Psoas muscle (tissue), 8 donors: Measurements from ENCODE around the gene UCN. TPM values are rescaled to one million over a fixed set of nuclear protein-coding genes. Genes with fewer than 3 reads are reported as not detected.
A peak's percentile ranks its signal among the peaks of the same experiment; 100 is the strongest.

ENCODE experiments used
- ATAC-seq, 4 donors: fragments of 200-7000 bp; cut with Tn5 transposase; one replicate each; pipeline ENCODE4 v1.9.1; 2020; ENCODE audit warnings: moderate library complexity in 3 of 4, mild to moderate bottlenecking in 2 of 4
- DNase-seq, 2 donors: peaks; one replicate each; pipeline ENCODE4 v3.0.0-alpha.2; 2020
- H3K27ac ChIP-seq: fragments of 200-600 bp; one replicate; pipeline ENCODE4 v1.8.0; 2022
- H3K27me3 ChIP-seq, 3 donors: fragments of 200-600 bp in 1 of 3; one replicate each; pipeline versions ENCODE4 v1.6.1 to v1.8.0; 2013 to 2022; ENCODE audit warnings: low read length in 2 of 3, mild to moderate bottlenecking in 2 of 3, moderate library complexity in 1 of 3; ENCODE audit not compliant: insufficient read depth in 3 of 3
- H3K36me3 ChIP-seq, 2 donors: fragments of 200-600 bp in 1 of 2; one replicate each; pipeline versions ENCODE4 v1.6.1 to v1.8.0; 2013 to 2022; ENCODE audit warnings: low read depth in 1 of 2, mild to moderate bottlenecking in 1 of 2, moderate library complexity in 1 of 2; ENCODE audit not compliant: insufficient read depth in 1 of 2
- H3K4me1 ChIP-seq: fragments of 200-600 bp; one replicate; pipeline ENCODE4 v1.8.0; 2022
- H3K4me3 ChIP-seq: fragments of 200-600 bp; one replicate; pipeline ENCODE4 v1.8.0; 2022; ENCODE audit warnings: mild to moderate bottlenecking
- H3K9me3 ChIP-seq: fragments of 200-600 bp; one replicate; pipeline ENCODE4 v1.8.0; 2022
- CTCF ChIP-seq: fragments of 200-600 bp; IDR thresholded peaks from one replicate; pipeline ENCODE4 v1.8.0; 2022; ENCODE audit warnings: antibody characterized with exemption
- WGBS, 3 donors: extraction: QIAGEN DNeasy Blood & Tissue Kit; methylation state at CpG; one replicate each; pipeline versions ENCODE4 v1.1.6 to v1.1.7; 2013; 5-methylcytosine and 5-hydroxymethylcytosine counted together
- intact Hi-C, 2 donors: fragments of 100-400 bp; cut with DNase I; formaldehyde crosslinking; loops; one replicate each; pipeline versions ENCODE4 v1.11.0 to v1.14.2; 2022
- polyA plus RNA-seq, 3 donors: library from polyadenylated mRNA; stranded (reverse); fragments of 200-250 nt; gene quantifications; one replicate each; pipeline ENCODE4 v1.2.3, GENCODE V29; 2013
- total RNA-seq, 4 donors: library from RNA; stranded (reverse); fragmentation: NEBNext Ultra II Directional in 2 of 4; extraction: Animal tissue kit (Norgen Biotek cat#: 25700) in 2 of 4; gene quantifications; one replicate each; pipeline versions ENCODE4 v1.2.1 to v1.2.4, GENCODE V29; 2021 to 2023
- donor health status: healthy with polysubstance abuse.
- donor health status: DM: no; HTN: no; CAD: no; lungs with moderate emphysema.
- donor health status: Bipolar disorder and iron deficiency.
- donor health status: healthy.
- donor health status: DM: yes; HTN: yes; CAD: no.
- donor health status: DM: no; HTN: no; CAD: no.
- donor health status: DM: no; HTN: no; CAD: no.
- donor health status: DM: yes; HTN: yes; CAD: no.

Gene UCN
- total and polyA plus RNA-seq, 7 donors = 0.26 to 3.6 (median 0.45) TPM; not detected in 3

DNA sequence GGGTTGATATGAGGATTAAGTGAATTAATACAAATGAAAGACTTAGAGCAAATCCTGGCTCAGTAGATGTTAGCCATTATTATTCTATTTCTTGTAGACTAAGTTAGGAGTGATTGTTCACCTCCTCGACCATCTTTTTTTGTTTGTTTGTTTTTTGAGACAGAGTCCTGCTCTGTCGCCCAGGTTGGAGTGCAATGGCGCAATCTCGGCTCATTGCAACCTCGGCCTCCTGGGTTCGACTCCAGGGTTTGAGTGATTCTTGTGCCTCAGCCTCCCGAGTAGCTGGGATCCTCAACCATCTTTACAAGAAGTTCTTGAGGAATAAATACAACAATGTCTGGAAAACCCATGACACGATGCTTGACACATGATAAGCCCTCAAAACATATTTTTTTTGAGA, 13.3 kb downstream of the UCN start:
- no peaks in the 10 kb centered on the region for H3K9me3 ChIP-seq
- WGBS, 3 donors = 57 to 73% (median 60%) methylated on average over 8 of the region's 8 CpGs
- peak overlapping the region; percentile 93 for H3K27ac ChIP-seq
- intact Hi-C loops = no loop called here
- H3K4me1 ChIP-seq = peaks cover 77% of the 10 kb centered on the region
- no peak for TF ChIP-seq CTCF
- H3K27me3 ChIP-seq = no peaks in the 10 kb centered on the region
- H3K4me3 ChIP-seq = peak overlapping the region; percentile 71
- peaks cover 0 to 50% of the 10 kb centered on the region in 2 donors for H3K36me3 ChIP-seq
- DNase-seq (no peak), ATAC-seq (no peak)

- ATAC-seq (peak; percentile 69 to 86 (median 76)), DNase-seq (no peak)
- intact Hi-C loops = no loop called here
- H3K27me3 ChIP-seq = no peaks in the 10 kb centered on the region
- no peaks in the 10 kb centered on the region for H3K9me3 ChIP-seq
- peaks cover 0 to 40% of the 10 kb centered on the region in 2 donors for H3K36me3 ChIP-seq
- no peak for TF ChIP-seq CTCF
- peak overlapping the region; percentile 71 for H3K4me3 ChIP-seq
- peaks cover 86% of the 10 kb centered on the region for H3K4me1 ChIP-seq
- H3K27ac ChIP-seq = peak overlapping the region; percentile 93
- WGBS, 3 donors = 14 to 22% (median 18%) methylated on average over 6 of the region's 6 CpGs
Measured at GRCh38 chr2:27291865-27292264, 16.4 kb downstream of the UCN start.

DNA sequence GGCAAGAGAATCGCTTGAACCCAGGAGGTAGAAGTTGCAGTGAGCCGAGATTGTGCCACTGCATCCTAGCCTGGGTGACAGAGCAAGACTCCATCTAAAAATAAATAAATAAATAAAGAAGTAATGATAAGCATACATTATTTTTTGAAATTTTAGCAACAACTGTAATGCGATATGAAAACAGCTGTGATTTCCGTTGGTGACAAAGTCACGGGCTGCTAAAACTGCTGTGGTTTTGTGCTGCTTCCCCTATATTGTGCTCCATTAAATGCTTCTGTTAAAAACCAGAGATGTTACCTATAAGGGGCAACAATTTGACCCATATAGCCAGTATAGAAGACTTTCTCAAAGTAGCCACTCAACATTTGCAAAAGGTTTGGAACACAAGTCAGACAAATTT, 17.7 kb downstream of the UCN start:
- intact Hi-C loops = no loop called here

GRCh38 chr2:27288610-27289009, 19.6 kb downstream of the UCN start:
- ATAC-seq = no peak
- Histone ChIP-seq H3K36me3 (peaks cover 0 to 32% of the 10 kb centered on the region in 2 donors), H3K27me3 (no peaks in the 10 kb centered on the region), H3K4me1 (peaks cover 63% of the 10 kb centered on the region), H3K4me3 (peak overlapping the region; percentile 71), H3K9me3 (no peaks in the 10 kb centered on the region), H3K27ac (peak overlapping the region; percentile 93)
- intact Hi-C loops = loop anchor here in 1 of 2 donors (10.0 kb wide), 1 partner anchor 194 kb away; no protein-coding TSS in a partner anchor
- no peak for DNase-seq
- no peak for TF ChIP-seq CTCF
- WGBS, 3 donors = 17 to 28% (median 18%) methylated on average over 3 of the region's 3 CpGs

More for the DNA sequence above, 17.7 kb downstream of the UCN start:
- H3K27me3 ChIP-seq = no peaks in the 10 kb centered on the region
- ATAC-seq (no peak), DNase-seq (no peak)
- peak overlapping the region; percentile 71 for H3K4me3 ChIP-seq
- no peaks in the 10 kb centered on the region for H3K9me3 ChIP-seq
- no peak for TF ChIP-seq CTCF
- H3K36me3 ChIP-seq = peaks cover 0 to 33% of the 10 kb centered on the region in 2 donors
- 25 to 53% (median 32%) methylated on average over 5 of the region's 5 CpGs for WGBS, 3 donors
- peak overlapping the region; percentile 93 for H3K27ac ChIP-seq
- peaks cover 80% of the 10 kb centered on the region for H3K4me1 ChIP-seq

DNA sequence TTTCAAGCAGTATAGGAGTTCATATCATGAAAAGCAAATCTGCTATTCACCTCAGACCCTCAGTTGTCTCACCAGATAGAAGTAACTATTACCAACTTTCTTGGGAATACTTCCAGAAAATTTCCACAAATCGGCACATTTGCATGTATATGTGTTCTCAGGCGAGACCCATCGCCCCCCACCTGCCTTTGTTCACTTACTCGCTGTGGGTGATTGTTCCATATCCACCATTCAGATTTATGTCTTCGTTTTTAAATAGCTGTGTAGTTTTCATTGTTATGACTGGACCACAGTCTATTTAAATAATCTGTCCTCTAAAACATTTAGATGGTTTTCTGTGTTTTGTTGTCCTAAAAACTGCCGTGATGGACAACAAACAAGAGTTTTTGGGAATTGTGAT, 22.8 kb downstream of the UCN start:
- no peaks in the 10 kb centered on the region for H3K27me3 ChIP-seq
- intact Hi-C loops = loop anchor here in 1 of 2 donors (10.0 kb wide), 1 partner anchor 191 kb away; no protein-coding TSS in a partner anchor
- ATAC-seq (no peak), DNase-seq (no peak)
- H3K36me3 ChIP-seq = peaks cover 0 to 32% of the 10 kb centered on the region in 2 donors
- no peaks in the 10 kb centered on the region for H3K9me3 ChIP-seq
- TF ChIP-seq CTCF = no peak
- 29 to 54% (median 33%) methylated on average over 6 of the region's 6 CpGs for WGBS, 3 donors
- peaks cover 44% of the 10 kb centered on the region for H3K4me1 ChIP-seq
- H3K4me3 ChIP-seq = peak overlapping the region; percentile 71
- H3K27ac ChIP-seq = peak overlapping the region; percentile 93
